Loucy (cell line): ENCODE results near the gene OGFRL1.

Experiments
- EZH2phosphoT487 ChIP-seq: fragments of 200-600 bp; IDR thresholded peaks from 2 replicates; pipeline ENCODE4 v1.6.1; 2018; ENCODE audit warnings: antibody characterized with exemption, mild to moderate bottlenecking, moderate library complexity, borderline replicate concordance
- TF ChIP-seq, protein P1 (sequence below): fragments of 200-600 bp; sonication (generic); conservative IDR thresholded peaks from 2 replicates; pipeline ENCODE4 v1.5.1; 2014; ENCODE audit warnings: mild to moderate bottlenecking, antibody characterized with exemption, low read length

DNA sequence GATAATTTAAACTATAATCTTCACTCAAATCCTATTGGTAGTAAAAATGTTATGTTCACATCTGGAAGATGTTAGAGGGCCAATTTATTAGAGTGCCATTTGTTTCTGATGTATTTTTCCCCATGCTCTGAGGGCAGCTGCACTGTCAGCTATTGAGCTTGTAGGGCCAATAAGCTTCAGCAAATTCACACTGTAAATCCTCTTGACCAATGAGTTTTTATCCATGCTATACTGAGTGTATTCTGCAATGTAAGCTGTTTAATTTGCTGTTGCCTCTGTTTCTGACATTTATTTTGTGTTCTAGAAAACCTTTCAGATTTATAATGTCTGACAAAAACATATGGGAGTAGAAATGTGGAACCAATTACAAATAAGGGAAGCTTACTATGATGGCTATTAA, 62.6 kb downstream of the OGFRL1 start:
- TF ChIP-seq, protein P1, sequence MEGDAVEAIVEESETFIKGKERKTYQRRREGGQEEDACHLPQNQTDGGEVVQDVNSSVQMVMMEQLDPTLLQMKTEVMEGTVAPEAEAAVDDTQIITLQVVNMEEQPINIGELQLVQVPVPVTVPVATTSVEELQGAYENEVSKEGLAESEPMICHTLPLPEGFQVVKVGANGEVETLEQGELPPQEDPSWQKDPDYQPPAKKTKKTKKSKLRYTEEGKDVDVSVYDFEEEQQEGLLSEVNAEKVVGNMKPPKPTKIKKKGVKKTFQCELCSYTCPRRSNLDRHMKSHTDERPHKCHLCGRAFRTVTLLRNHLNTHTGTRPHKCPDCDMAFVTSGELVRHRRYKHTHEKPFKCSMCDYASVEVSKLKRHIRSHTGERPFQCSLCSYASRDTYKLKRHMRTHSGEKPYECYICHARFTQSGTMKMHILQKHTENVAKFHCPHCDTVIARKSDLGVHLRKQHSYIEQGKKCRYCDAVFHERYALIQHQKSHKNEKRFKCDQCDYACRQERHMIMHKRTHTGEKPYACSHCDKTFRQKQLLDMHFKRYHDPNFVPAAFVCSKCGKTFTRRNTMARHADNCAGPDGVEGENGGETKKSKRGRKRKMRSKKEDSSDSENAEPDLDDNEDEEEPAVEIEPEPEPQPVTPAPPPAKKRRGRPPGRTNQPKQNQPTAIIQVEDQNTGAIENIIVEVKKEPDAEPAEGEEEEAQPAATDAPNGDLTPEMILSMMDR = no peak
- no peak for TF ChIP-seq EZH2phosphoT487
